ENCODE measurements around the gene CFAP92. TPM values are rescaled to one million over a fixed set of nuclear protein-coding genes. Genes with fewer than 3 reads are reported as not detected.

CFAP92 gene
- total and polyA plus RNA-seq, 2 donors: 2.0 to 10.0 TPM

GRCh38 chr3:128863560-128863959, 130.3 kb downstream of the CFAP92 start:
- 91% methylated on average over 3 of the region's 3 CpGs for WGBS
- H3K9me3 ChIP-seq (ENCODE audit: control insufficient read depth in 2 of 2, insufficient read depth in 1 of 2, low read length in 1 of 2): peaks cover 7 to 28% of the 10 kb centered on the region in 2 donors
- no peak overlapping the region for H3K4me3 ChIP-seq (ENCODE audit: low read length in 2 of 2)
- no peak for DNase-seq (ENCODE audit: low read depth in 6 of 9, low spot score in 9 of 9)
- no peaks in the 10 kb centered on the region for H3K36me3 ChIP-seq (ENCODE audit: control insufficient read depth in 2 of 2, insufficient read depth in 2 of 2, low read length in 1 of 2)
- no peaks in the 10 kb centered on the region for H3K27me3 ChIP-seq (ENCODE audit: control insufficient read depth in 2 of 2, insufficient read depth in 1 of 2, low read length in 1 of 2)
- H3K4me1 ChIP-seq (ENCODE audit: control insufficient read depth in 2 of 2, insufficient read depth in 2 of 2, low read length in 2 of 2): peaks cover 0 to 18% of the 10 kb centered on the region in 2 donors
- no peak overlapping the region for H3K27ac ChIP-seq (ENCODE audit: low read depth in 1 of 2, low read length in 1 of 2)

GRCh38 chr3:128861491-128861890, 132.4 kb downstream of the CFAP92 start:
- 96% methylated on average over 6 of the region's 6 CpGs for WGBS
- DNase-seq (ENCODE audit: low read depth in 6 of 9, low spot score in 9 of 9): no peak
- H3K27me3 ChIP-seq (ENCODE audit: control insufficient read depth in 2 of 2, insufficient read depth in 1 of 2, low read length in 1 of 2): no peaks in the 10 kb centered on the region
- no peak overlapping the region for H3K27ac ChIP-seq (ENCODE audit: low read depth in 1 of 2, low read length in 1 of 2)
- no peaks in the 10 kb centered on the region for H3K36me3 ChIP-seq (ENCODE audit: control insufficient read depth in 2 of 2, insufficient read depth in 2 of 2, low read length in 1 of 2)
- peaks cover 0 to 9% of the 10 kb centered on the region in 2 donors for H3K4me1 ChIP-seq (ENCODE audit: control insufficient read depth in 2 of 2, insufficient read depth in 2 of 2, low read length in 2 of 2)
- H3K4me3 ChIP-seq (ENCODE audit: low read length in 2 of 2): no peak overlapping the region
- peaks cover 7 to 46% of the 10 kb centered on the region in 2 donors for H3K9me3 ChIP-seq (ENCODE audit: control insufficient read depth in 2 of 2, insufficient read depth in 1 of 2, low read length in 1 of 2)

Other genes starting within 250 kb of the CFAP92 start
- 23.8 TPM for gene ACAD9, start 114.5 kb downstream of the CFAP92 start, total RNA-seq
- gene ACAD9, start 114.5 kb downstream of the CFAP92 start, polyA plus RNA-seq: 25.4 TPM
- gene EFCC1, start 7.2 kb upstream of the CFAP92 start, total RNA-seq: 1.0 TPM
- gene EFCC1, start 7.2 kb upstream of the CFAP92 start, polyA plus RNA-seq: 1.5 TPM
- gene GP9, start 66.7 kb upstream of the CFAP92 start, total RNA-seq: 0.14 TPM
- gene GP9, start 66.7 kb upstream of the CFAP92 start, polyA plus RNA-seq: 0.02 TPM
- 12.8 TPM for gene RAB43, start 127.7 kb upstream of the CFAP92 start, total RNA-seq
- 21.2 TPM for gene RAB43, start 127.7 kb upstream of the CFAP92 start, polyA plus RNA-seq
- 32.6 TPM for gene ISY1, start 167.0 kb upstream of the CFAP92 start, total RNA-seq
- 34.8 TPM for gene ISY1, start 167.0 kb upstream of the CFAP92 start, polyA plus RNA-seq
- 307 TPM for gene CNBP, start 189.8 kb upstream of the CFAP92 start, total RNA-seq
- gene CNBP, start 189.8 kb upstream of the CFAP92 start, polyA plus RNA-seq: 519 TPM

Data from thymus (tissue), 11 donors.